ENCODE data around the gene ZNF18.

Gene ZNF18, protein sequence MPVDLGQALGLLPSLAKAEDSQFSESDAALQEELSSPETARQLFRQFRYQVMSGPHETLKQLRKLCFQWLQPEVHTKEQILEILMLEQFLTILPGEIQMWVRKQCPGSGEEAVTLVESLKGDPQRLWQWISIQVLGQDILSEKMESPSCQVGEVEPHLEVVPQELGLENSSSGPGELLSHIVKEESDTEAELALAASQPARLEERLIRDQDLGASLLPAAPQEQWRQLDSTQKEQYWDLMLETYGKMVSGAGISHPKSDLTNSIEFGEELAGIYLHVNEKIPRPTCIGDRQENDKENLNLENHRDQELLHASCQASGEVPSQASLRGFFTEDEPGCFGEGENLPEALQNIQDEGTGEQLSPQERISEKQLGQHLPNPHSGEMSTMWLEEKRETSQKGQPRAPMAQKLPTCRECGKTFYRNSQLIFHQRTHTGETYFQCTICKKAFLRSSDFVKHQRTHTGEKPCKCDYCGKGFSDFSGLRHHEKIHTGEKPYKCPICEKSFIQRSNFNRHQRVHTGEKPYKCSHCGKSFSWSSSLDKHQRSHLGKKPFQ

DNA sequence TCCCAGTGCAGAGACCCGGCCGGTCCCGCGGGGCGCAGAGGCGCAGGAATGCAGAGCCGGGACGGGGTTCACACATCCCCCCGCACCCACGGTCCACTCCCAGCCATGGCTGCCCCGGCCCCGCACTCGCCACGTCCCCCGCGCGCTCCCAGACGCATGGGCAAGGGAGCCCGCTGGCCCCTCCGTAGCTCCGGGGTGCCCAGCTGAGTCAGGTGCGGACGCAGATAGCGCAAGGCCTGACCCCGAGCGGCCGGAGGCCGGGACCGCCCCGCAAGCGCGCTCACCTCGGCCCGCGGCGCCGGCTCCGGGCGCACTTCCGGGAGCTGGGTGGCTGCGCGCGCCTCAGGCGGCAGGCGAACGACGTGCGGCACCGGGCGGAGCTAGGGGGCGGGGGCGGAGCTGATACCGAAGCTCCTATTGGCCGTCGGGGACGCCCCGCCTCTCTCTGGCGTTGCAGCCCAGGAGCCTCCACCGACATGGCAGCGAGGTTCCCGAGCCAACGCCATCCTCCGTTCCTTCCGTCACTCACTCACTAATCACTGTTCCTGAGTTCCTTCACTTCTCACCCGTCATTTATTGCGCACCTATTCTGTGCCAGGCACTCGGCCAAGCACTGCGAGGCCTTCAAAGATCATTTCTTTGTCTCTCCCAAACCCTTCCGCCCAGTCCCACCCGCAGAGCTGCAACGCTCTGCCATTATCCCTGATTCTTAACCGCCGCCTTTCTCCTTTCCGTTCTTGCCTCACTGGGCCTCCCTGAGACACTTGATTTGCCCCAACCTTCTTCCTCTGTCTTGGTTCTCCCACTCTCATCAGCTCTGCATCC lies at the start of gene ZNF18:
Gene ZNF18 (minus strand): TSS at position 329 of the 825 bp plus-strand sequence. CDS start 4,646 bp downstream, outside the sequence.
- DNase-seq = peak; percentile 65 to 67

DNA sequence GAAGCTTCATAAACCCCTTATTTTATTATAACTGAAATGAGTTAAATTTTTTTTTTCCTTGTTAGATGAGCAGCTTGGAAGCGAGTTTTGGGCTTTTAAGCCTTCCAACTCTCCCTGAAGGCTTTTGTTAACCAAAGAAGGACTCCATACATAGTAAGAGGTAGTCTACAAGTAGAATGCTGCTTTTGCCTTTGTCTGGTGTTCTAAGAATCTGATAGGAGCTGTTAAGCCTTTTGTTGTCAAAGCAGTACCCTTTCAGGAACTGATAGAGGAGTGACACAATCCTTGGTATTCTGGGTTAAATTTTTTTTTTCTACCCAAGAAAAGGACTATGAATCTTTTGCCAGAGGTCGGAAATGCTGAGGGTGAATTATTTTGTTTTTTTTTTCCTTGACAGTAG lies 49.5 kb upstream of the ZNF18 start:
- DNase-seq = no peak

DNA sequence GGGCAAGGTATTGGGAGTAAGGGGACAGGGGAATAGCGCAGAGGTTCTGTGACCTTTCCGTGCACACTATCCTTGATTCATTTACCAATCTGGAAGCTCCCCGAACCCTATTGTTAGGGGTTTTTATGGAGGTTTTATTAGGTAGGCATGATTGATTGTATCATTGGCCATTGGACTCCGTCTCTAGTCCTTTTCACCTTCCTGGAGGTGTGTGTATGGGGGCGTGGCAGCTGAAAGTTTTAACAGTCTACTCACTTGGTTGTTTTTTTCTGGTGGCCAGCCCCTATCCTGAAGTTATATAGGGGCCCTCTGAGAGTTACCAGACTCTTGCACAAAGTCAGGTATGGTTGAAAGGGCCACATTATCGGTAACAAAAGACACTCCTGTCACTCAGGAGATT lies 46.4 kb upstream of the ZNF18 start:
- DNase-seq = no peak

DNA sequence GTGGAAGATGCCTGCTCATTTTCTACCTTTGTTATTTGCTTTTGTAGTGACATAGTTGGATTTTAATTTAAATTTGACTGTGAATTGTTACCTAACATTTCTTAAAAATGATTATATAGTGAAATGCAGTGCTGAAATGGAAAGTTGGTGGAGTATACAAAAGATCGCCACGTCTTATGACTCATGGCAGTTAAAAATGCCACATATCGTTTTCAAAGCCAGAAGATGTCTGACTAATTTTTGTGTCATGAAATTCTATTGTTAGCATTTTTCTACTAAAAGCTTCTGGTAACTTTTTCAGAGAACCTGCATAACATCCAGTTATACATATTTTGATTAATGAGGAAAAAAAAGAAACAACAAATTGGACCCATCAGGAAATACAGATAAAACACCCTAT lies 44.0 kb upstream of the ZNF18 start:
- DNase-seq = no peak

DNA sequence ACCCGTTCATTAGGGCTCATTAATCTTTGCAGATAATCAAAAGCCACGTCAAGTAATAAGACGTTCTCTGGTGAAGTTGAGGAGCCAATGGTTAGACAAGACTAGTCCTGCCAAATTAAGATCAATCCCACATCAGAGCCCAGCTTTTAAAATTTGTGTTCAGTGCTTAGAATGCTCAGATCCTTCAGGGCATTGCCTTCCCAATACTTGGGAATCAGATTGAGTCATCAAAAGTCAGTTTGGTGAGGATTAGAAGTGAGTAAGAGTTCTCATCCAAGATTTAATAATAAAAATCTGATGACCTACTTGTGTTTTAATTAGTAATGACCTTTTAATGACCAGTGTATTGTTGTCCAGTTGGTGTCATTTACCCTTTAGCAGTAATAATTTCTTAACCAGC lies 43.2 kb upstream of the ZNF18 start:
- DNase-seq = no peak

DNA sequence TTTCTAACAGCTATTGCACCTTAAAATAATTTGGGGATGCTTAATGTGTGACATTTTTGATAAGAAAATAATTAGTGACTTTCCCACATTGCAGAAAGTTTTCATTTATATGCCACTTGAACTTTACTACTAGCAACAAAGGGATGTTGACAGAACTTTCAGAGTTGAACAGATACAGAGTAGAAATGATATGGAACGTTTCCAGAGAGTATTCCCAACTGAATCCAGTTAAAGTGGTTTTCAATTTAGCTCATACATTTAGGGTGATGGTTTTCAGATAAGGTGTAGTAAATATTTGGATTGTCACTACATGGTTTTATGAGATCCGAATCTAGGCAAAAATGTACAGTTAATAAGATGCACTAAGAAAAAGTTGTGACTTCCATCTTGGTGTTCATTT lies 40.7 kb upstream of the ZNF18 start:
- no peak for DNase-seq

DNA sequence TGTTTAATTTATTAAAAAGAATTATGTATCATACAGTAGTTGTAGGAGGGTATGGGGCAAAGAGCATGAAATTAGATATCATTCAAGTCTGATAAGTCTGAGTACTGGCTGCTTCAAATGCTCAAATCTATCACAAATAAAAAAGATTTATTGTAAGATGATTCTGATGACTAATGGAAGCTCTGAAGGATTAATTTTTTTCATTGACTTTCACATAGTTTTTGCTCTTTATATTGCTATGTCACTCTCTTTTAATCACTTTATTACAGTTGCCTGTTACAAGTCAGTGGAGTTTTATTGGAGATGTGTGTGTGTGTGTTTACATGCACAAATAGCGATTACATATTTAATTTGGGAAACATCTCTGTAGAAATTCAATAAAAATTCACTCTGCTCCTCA lies 38.4 kb upstream of the ZNF18 start:
- DNase-seq = no peak

DNA sequence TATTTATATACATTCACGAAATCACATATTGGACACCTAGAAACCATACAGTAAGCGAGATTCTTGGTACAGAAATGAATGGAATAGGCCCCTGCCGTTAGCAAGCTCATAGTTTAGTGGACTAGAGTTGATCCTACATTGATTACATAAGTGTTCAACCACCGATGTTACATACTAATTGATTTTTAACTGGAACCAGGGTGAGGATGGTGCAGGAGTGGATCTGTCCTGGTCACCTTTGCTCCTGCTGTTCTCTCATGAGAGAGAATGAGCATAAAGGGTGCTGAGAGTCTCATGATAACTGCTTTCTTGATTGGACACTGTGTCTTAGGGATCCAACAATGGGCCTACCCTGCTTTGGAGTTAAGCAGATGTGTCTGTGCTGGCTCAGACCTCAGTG lies 37.3 kb upstream of the ZNF18 start:
- no peak for DNase-seq

DNA sequence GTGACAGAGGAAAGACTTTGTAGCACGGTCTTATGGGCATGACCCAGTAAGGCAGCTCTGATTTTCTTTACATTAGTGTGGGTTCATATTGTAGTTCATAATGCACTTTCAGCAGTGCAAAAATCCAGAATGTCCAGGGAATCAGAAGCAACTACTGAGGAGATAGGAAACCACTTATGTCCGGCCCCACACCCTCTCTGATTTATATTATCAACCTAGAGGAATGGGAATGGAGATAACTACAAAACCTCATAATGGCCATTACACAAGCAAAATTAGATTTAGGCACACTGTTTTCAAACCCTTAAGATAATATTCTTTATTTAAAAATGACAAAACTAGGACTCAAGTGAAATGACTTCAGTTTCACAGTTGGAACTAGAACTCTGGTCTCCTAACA lies 31.3 kb upstream of the ZNF18 start:
- no peak for DNase-seq

DNA sequence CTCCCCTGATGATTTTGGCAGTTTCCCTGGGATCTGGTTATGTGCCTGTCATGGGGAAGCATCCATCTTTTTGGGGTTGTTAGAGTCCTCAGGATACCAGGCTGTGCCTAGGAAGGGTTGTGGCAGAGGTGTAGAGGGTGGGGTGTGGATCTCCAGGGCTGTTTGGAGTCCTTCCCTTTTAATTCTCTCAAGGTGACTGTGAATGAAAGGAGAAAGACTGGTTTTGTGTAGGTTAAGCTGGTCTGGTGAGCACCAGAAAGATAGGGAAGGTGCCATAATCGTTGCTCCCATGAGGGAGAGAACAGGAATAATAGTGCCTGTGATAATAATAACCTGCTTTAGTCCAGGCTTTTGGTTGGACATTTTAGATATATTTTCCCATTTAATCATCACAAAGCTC lies 30.4 kb upstream of the ZNF18 start:
- DNase-seq = no peak

DNA sequence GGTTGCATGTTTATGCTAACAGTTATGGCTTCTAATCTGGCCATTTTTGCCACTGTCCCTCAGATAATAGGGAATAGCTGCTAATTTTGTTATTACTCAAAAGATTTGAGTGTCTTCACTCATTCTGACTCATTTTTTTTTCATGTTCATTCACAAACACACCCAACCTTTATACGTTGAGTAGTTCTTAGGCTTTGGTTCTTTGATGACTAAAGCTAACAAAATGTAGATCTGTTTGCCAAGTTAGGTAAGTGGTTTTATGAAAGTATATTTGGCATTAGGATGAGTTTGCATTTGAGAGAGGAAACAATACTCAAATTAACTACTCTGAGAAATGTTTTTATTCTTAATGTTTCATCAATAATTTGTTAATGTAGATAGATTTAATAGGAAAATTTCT lies 27.1 kb upstream of the ZNF18 start:
- DNase-seq = no peak

DNA sequence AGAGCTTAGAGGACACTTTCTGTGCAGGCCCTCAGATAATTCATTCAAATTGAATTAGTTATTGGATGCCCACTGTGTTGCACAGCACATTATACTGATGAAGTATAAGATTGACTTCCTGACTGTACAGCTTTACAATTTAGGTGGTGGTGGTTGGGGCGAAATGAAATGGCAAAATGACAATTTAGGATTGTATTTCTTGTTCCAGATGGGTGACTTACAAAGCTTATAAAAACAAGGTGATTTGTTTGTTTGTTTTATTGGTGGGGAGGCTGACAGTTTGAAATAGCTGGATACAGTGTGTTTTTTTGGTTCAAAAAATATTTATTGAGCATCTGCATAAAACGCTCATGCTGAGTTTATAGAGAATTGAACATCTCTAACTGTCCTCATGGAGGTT lies 25.0 kb upstream of the ZNF18 start:
- no peak for DNase-seq

DNA sequence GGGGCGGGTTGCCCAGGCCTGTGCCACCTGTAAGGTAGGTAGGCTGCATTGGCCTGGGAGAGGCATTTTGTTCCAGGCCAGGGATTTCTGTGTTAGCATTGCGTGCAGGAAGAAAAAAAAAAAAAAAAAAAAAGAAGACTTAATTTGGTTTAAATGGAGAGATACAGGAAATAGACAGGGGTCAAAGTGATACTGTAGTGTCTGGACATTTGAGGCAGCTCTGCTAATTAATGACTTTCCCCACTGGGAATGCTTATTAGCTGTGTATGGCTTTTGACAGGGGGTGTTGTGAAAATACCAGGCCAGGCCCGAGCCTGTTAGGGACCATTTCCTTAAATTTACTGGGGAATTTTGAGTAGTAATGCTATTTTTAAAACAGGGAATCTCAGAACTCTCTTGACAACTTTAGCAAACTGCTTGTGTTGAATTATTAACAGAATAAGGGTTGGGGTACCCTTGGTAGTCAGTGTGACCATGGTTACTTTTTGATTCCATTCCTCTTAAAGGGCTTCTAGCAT lies 24.4 kb upstream of the ZNF18 start:
- DNase-seq = no peak

DNA sequence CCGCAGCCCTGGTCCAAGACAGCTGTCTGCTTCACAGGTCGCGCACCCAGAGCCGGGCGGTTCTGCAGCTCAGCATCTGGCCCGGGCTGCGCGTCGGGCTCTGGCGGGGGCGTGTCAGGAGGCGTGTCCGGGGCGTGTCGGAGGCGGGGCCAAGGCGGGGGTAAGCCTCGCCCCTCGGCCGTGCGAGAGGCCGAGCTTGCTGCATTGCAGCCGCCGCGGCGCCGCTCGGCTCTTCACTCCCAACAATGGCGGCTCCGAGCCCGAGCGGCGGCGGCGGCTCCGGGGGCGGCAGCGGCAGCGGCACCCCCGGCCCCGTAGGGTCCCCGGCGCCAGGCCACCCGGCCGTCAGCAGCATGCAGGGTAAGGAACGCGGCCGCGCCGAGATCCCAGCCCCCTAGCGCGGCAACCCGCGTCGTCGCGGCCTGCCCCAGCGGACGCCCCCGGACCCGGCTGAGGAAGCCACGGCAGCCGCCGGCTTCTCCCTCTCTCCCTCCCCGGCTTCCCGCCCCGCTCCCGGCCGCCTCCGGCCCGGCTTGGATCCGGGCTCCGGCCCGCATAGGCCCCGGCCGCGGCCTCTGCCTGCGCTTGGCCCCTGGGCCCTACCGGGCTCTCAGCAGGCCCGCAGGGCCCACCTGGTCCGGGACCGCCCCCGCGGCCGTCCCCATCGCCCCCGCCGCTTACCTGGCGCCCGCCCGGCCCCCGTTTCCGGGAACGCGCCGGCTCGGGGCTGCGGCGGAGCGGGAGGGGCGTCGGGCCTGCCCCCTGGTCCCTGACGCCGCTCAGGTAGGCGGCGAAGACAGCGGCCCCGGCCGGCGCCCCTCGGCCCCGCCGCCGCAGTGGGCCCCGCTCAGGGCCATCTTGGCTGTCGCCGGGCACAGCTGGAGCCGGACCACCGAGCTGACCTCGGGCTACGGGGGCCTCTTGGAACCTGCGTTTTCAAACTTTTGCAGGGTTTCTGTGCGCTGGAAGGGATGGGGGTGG lies 23.7 kb upstream of the ZNF18 start, which contains the start of gene MAP2K4:
Gene MAP2K4 (plus strand): TSS at position 236 of the 981 bp plus-strand sequence. CDS start 10 bp downstream, at position 246.
- peak; percentile 14 to 34 for DNase-seq

DNA sequence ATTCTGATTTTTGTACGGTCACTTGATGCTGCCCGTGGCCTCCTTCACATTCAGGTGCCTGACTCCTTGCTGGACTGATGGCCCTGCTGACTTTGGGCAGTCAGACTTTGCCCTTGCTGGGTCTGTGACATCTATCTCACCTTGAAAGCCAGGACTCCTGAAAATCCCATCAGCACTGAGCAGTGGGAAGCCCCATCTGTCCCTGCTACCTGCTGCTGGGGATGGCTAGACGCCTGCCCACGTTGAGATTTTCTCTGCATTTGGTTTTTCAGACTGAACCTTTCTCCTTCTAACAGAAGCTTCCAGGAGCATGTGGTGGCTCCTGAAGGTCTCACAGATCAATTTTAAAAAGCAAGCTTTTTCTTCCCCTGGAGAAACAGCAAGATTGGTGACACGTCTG lies 10.2 kb upstream of the ZNF18 start:
- no peak for DNase-seq

DNA sequence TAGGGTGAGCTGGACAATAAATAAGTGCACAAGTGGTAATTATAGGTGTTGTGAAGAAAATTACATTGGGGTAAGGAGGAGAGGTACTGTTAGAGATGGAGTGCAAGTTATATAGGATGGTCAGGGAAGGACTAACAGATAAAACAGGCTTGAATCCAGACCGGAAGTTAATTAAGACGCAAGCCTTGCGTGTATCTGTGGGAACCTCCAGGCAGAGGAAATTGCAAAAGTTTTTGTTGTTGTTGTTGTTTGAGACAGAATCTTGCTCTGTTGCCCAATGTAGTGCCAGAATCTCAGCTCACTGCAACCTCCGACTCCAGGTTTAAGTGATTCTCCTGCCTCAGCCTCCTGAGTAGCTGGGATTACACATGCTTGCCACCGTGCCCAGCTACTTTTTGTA lies 2.4 kb upstream of the ZNF18 start:
- DNase-seq = no peak

DNA sequence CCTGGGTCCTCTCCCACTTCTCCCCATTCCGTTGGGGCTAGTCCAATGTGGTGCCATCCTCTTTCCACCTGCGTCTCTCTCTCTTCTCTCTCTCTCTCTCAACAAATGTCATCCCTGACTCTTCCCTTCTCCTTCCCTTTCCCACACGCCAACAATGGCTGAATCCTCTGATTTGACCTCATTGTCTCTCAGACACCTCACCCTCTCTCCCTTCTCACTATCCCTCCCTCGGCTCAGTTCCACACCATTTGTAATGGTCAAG lies 628 bp upstream of the ZNF18 start:
- DNase-seq = no peak

DNA sequence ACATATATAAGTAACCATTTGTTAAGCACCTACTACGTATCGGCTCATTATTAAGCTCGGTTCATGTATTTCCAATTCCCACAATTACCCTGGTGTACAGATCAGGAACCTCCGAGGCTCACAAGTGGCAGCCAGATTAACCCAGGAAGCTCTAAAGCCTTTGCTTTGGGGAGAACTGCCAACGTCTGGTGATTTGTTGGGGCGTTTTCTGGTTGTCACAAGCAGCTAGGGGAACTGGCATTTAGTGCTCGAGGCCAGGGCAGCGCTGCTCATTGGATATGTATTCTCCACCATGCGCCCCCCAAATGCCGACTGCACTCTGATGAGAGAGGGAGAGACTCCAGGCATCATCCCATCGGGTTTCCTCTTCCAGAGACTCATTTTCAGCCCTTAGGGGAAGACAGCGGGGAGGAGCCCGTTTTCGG lies 541 bp downstream of the ZNF18 start:
- DNase-seq = peak; percentile 25 to 51

DNA sequence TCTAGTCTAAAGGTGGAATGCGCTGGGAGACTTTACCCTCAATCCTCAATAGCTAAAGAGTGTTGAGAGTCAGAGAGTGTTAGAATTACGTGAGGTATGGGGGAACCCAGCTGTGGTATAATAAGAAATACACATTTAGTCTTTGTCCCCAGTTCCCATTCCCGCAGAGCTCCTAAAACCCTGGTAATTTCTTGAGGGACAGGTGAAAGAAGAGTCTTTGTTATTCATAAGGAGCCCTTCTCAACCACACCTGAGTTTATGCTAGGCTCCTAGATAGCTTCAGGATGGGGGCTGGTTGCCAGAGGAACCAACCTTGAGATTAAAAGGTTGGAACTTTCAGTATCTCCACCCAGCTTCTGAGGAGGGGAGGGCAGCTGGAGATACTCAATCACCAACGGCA lies 5.8 kb downstream of the ZNF18 start:
- no peak for DNase-seq

DNA sequence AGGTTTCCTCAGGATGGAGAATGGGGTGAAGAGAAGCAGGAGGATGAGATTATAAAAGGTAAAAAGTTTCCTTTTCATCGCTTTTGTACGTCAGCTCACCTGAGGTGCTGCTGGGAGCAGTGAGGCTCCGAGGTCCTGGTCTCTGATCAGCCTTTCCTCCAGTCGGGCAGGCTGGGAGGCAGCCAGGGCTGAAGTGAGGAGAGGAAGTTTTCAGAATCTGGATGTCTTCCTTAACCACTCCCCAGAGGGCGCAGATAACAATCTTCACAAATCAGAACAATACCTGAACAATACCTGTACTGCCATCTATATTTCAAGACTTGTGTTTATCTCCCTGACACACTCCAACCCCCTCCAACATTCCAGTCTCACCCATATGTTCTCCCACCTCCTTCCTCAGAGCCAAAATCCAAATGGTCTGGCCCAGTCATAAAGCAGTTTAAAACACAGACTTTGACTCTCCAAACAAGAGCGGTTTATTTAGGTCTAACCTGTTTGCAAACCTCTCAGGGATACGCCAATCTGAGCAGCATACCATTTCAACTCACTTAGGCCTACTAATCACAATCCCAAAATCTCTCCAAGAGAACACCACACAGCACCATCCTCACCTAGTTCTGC lies 6.8 kb downstream of the ZNF18 start:
- DNase-seq = no peak

DNA sequence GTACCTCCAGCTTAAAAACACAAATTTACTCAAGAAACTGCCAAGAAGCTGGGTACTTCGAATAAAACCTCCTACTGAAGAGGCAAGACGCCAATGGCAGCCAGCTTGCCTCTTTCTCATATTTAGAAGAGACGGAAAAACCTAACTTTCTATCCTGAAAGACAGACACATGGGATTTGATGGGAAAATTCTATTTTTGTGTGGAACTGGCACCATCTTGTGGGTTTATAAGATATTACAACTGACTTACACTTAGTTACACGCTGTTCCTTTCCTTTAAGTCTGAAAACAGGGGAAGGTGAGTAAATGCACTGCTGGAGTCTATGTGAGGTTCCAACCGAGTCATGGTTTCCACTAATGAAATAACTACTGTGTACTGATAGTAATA lies 10.3 kb downstream of the ZNF18 start:
- peak; percentile 3 to 10 for DNase-seq
